ENCODE data around the gene OR6J1. TPM values are rescaled to one million over a fixed set of nuclear protein-coding genes. Genes with fewer than 3 reads are reported as not detected.

Gene OR6J1
- total and polyA plus RNA-seq, 11 donors: 0.06 TPM; not detected in 10

GRCh38 chr14:22650960-22651521 lies 6.9 kb upstream of the OR6J1 start:
- Histone ChIP-seq H3K27me3 (no peaks in the 10 kb centered on the region), H3K4me3 (no peak overlapping the region), H3K27ac (no peak overlapping the region), H3K9me3 (no peaks in the 10 kb centered on the region), H3K4me1 (peaks cover 0 to 8% (median 0%) of the 10 kb centered on the region in 12 donors), H3K36me3 (no peaks in the 10 kb centered on the region)
- no peak for TF ChIP-seq POLR2A (IDR thresholded peaks at IDR 0.05)
- no peak for TF ChIP-seq CTCF (IDR thresholded peaks at IDR 0.05)
- ATAC-seq (no peak), DNase-seq (no peak)
- intact Hi-C loops (cut with DNase I): loop anchor here in 9 of 10 donors (2.0 to 10.0 kb wide), 9 partner anchors 79 to 264 kb away; partner anchors contain the start of genes SLC7A7 (in 2 of the 9) and MRPL52 (in 1 of the 9)
- WGBS, 4 donors: 64 to 71% (median 67%) methylated on average over 3 of the region's 3 CpGs

GRCh38 chr14:22650046-22650739 lies 6.0 kb upstream of the OR6J1 start:
- Histone ChIP-seq H3K4me3 (no peak overlapping the region), H3K9me3 (no peaks in the 10 kb centered on the region), H3K36me3 (no peaks in the 10 kb centered on the region), H3K27me3 (no peaks in the 10 kb centered on the region), H3K27ac (no peak overlapping the region), H3K4me1 (peaks cover 0 to 8% (median 0%) of the 10 kb centered on the region in 12 donors)
- 71 to 88% (median 83%) methylated on average over 7 of the region's 7 CpGs for WGBS, 4 donors
- no peak for DNase-seq
- intact Hi-C loops (cut with DNase I): loop anchor here in 9 of 10 donors (2.0 to 10.0 kb wide), 9 partner anchors 78 to 263 kb away; partner anchors contain the start of genes SLC7A7 (in 2 of the 9) and MRPL52 (in 1 of the 9)
- ATAC-seq: no peak
- TF ChIP-seq CTCF (IDR thresholded peaks at IDR 0.05) (no peak), POLR2A (IDR thresholded peaks at IDR 0.05) (no peak)

GRCh38 chr14:22648506-22648905 lies 4.4 kb upstream of the OR6J1 start:
- 70 to 76% (median 72%) methylated on average over 2 of the region's 2 CpGs for WGBS, 4 donors
- no peak for ATAC-seq

More at GRCh38 chr14:22648506-22648905, 4.4 kb upstream of the OR6J1 start:
- intact Hi-C loops (cut with DNase I): no loop called here
- no peaks in the 10 kb centered on the region for H3K36me3 ChIP-seq
- no peak for DNase-seq
- H3K4me1 ChIP-seq: peaks cover 0 to 8% (median 0%) of the 10 kb centered on the region in 12 donors
- no peak for TF ChIP-seq CTCF (IDR thresholded peaks at IDR 0.05)
- no peak for TF ChIP-seq POLR2A (IDR thresholded peaks at IDR 0.05)
- no peaks in the 10 kb centered on the region for H3K9me3 ChIP-seq
- no peak overlapping the region for H3K27ac ChIP-seq
- no peaks in the 10 kb centered on the region for H3K27me3 ChIP-seq
- no peak overlapping the region for H3K4me3 ChIP-seq
